Fibroblast of gingiva (primary cell): ENCODE data around the gene KDELR1.
"Not testable (repeated sequence)": the region's sequence is repeated elsewhere in the genome, so short reads cannot be mapped to it uniquely, and the experiment has no call there.

Source experiments
- DNase-seq: peaks from one replicate; pipeline ENCODE4 v3.0.0-alpha.2; 2011; ENCODE audit warnings: low read depth

KDELR1 gene

DNA sequence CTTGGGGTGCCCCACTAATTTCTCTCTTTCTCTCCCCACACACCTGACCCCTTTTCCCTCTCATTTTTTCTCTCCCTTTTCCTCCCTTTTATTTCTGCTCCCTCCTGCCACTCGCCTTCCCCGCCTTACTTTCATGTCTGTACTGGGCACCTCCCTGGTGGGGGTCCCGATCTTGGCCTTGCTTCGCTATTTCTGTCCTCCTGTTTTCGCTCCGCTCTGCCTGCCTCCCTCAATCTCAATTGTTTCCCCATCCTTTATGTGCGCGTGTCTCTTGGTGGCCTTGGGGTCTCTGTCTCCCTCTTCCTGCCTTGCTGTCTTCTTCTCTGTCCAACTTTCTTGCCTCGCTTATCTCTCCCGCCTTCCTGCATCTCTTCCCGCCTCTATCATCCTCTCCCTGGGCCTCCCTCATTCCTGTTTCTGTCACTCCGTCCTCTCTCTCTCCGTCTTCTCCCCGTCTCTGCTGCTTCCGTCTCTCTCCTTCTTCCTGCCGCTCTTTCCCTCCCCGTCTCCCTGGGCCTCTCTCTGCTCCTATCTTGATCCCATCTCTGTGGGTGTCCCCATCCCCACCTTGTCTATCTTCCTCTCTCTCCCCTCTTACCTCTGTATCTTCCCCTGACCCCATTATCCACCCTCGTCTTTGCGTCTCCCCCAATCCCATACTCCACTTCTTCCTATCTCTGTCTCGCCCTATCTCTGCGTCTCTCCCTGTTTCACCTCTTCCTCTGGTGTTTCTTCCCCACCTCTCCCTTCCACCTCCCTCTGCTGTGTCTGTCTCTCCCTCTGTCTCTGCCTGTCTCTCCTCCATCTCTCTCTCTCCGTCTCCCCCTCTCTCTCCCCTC is 6.1 kb upstream of the KDELR1 start:
- no peak for DNase-seq

DNA sequence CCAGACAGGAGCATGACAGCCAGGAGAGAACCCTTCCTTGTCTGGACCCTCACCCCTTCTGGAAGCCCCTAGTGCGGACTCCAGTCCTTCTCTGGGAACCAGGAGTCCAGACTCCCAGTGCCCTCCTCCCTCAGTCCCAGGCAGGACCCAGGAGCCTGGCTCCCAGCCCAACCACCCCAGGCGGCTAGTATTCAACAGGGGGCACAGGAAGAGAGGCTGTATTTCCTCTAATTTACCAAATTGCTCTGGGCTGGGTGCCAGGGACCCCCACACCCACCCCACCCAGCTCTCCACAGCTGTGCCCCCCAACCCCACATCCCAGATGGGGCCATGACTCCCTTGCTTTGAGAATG is 5.4 kb upstream of the KDELR1 start:
- DNase-seq: no peak

GRCh38 chr19:48396016-48396823 is 4.9 kb upstream of the KDELR1 start:
- DNase-seq: no peak

DNA sequence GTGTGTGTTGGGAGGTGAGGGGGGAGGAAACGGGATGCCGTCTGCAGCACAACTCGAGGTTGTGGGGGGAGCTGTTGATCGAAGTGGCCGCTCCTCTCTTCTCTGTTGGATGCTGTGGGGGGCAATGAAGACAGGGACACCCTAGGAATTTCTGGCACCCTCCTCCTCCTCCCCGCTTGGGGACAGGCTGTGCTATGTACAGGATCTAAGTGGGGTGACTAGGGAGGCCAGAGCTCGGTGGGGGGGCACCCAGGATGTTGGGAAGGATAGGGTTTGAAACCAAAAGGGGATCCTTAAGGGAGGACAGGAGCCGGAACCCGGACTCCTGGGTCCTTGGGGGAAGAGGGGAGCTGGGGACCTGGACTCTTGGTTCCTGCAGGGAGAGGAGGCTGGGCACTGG is 4.1 kb upstream of the KDELR1 start:
- DNase-seq: no peak

GRCh38 chr19:48395170-48395455 is 3.8 kb upstream of the KDELR1 start:
- no peak for DNase-seq

- no peak for DNase-seq
Observed at GRCh38 chr19:48394331-48395169, 3.2 kb upstream of the KDELR1 start.

- DNase-seq: peak; percentile 32
Observed at GRCh38 chr19:48393559-48394330, 2.4 kb upstream of the KDELR1 start, which contains the start of gene GRIN2D. TSS of gene GRIN2D (plus strand) at chr19:48393668. CDS start at chr19:48398393, 4,725 bp downstream.

DNA sequence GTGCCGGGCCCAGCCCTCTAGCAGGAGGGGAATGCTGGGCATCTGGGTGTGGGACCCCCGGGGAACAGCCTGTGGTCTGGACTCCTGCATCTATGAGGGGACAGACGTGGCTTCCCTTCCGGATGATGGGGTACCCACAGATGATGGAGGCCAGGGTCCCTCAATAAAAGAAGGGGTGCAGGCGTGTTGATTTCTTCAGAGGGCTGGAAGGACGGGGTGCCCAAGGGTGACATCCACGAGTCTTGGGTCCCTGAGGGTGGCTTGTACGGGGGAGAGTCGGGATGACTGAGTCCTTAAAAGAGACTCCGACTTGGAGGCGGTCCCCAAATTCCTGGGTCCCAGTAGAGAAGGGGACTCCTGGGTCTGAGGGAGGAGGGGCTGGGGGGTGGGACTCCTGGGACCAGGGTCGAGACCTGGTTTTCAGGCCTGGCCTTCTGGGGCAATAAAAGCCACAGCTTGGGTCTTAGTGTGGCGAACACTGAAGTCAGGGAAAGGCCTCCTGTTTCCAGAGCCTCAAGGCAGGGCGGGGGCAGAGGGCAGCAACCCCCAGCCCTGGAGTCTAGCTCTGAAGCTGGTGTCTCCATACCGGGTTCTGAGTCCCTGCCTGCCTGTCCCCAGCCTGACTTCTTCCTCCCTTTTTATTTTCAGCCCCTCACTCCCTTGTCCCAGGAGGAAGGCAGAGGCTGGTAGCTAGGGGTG is 1.7 kb upstream of the KDELR1 start:
- DNase-seq: no peak

- not testable (repeated sequence) for DNase-seq
Observed at GRCh38 chr19:48392006-48392344, 624 bp upstream of the KDELR1 start.

GRCh38 chr19:48390188-48391099 is 907 bp downstream of the KDELR1 start:
- peak; percentile 59 for DNase-seq

GRCh38 chr19:48386981-48387380 is 4.4 kb downstream of the KDELR1 start:
- DNase-seq: no peak

- no peak for DNase-seq
Observed at GRCh38 chr19:48385461-48386087, 5.8 kb downstream of the KDELR1 start.

GRCh38 chr19:48382286-48382685 is 9.1 kb downstream of the KDELR1 start:
- DNase-seq: no peak

DNA sequence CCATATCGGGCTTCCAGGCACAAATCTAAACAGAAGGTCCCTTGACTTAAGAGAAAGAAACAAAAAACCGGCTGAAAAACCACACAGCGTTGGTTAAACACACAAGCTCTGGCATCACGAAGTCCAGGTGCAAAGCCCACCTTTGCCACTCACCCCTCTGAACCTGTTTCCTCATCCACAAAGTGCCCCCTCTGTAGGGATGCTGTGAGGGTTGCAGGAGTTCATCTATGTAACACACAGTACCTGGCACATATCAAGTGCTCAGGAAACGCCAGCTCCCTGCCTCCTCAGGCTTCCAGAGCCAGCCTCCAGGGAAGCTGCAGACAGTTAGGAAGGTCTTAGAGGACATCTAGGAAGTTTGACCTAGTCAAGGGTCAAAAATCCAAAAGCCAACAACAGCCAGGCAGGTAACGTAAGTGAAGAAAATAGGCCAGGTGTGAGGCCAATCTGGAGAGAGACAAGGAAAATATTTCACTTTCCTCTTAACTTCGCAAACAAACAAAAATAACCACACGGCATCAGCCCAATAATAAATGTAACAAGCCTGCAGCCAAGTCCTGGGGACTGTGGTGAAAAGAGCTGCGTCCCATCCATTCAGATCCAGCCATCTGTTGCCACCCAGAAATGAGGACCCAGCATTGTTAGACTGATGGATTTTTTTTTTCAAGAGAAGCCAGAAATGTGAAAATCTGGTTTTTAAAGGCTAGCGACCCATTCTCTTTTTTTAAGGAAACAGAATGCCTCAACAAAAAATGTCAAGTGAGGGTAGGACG is 10.0 kb downstream of the KDELR1 start:
- DNase-seq: no peak

DNA sequence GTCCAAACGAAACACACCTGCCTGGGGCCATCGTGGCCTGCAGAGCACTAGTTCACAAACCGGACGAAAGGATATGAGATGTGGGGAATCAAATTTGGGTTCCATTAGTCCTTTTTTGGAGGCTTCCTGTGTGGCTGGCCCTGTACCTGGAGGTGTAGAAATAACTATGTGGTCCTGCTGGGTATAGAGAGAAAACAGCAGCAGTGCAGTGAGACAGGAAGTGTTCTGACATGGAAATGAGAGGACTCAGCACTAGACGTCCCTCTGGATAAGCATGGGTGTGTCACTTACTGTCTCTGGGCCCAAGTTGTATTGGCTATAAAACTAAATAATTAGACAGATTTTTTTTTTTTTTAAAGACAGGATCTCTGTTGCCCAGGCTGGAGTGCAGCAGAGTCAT is 12.3 kb downstream of the KDELR1 start:
- DNase-seq: no peak

GRCh38 chr19:48378194-48378570 is 13.2 kb downstream of the KDELR1 start:
- DNase-seq: no peak

DNA sequence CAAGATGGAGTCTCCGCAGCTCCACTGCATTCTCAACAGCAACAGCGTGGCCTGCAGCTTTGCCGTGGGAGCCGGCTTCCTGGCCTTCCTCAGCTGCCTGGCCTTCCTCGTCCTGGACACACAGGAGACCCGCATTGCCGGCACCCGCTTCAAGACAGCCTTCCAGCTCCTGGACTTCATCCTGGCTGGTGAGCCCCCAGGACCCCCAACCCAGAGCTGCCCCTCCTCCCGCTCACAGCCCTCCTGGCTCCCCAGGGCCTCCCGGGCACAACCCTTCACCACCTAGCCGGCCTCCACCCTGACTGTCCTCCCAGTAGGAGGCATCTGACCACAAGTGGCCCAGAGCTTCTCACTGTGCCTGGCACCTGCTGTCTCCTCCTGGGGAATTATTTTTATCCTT is 17.8 kb downstream of the KDELR1 start:
- DNase-seq: no peak

GRCh38 chr19:48372904-48373303 is 18.4 kb downstream of the KDELR1 start:
- DNase-seq: no peak

GRCh38 chr19:48371771-48372170 is 19.6 kb downstream of the KDELR1 start:
- DNase-seq: not testable (repeated sequence)
